ENCODE data around the gene ABCB11.
"Not testable (repeated sequence)": the region's sequence is repeated elsewhere in the genome, so short reads cannot be mapped to it uniquely, and the experiment has no call there.

The ABCB11 gene

DNA sequence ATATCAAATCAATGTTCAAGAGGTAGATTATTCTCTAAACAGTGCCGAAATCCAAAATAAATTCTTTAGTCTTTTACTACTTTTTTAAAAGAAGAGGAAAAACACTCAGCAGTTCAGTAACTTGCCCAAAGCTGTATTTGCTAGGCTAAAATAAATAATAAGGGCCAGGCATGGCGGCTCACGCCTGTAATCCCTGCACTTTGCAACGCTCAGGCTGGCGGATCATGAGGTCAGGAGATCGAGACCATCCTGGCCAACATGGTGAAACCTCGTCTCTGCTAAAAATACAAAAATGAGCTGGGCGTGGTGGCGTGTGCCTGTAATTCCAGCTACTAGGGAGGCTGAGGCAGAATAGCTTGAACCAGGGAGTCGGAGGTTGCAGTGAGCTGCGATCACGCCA is 149.0 kb downstream of the ABCB11 start:
- not testable (repeated sequence) for DNase-seq

DNA sequence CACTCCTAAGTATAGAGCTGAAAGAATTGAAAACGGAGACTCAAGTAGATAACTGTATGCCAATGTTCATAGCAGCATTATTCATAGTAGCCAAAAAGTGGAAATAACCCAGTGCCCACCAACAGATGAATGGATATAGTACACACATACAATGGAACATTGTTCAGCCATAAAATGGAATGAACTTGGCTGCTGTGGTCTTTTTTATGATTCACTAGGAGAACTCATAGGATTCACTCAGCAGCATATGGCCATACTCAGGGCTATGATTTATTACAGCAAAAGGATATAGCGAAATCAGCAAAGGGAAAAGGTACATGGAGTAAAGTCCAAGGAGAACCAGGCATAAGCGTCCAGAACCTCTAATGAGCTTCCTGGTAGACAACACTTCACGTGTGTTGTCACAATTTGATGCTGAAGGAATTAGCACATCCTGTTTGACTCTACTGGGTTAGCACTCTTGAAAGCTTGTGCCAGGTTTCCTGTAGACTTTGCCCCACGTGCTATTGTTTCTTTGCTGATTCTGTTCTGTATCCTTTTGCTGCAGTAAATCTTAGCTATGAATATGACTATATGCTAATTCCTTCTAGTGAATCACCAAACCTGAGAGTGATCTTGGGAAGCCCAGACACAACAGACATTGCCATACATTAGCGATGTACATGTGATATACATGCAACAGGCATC is 156.6 kb downstream of the ABCB11 start:
- no peak for DNase-seq

DNA sequence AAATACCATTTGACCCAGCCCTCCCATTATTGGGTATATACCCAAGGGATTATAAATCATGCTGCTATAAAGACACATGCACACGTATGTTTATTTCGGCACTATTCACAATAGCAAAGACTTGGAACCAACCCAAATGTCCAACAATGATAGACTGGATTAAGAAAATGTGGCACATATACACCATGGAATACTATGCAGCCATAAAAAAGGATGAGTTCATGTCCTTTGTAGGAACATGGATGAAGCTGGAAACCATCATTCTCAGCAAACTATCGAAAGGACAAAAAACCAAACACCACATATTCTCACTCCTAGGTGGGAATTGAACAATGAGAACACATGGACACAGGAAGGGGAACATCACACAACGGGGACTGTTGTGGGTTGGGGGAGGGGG is 160.3 kb downstream of the ABCB11 start:
- DNase-seq, result not testable (repeated sequence)
